Measurements from ENCODE around the gene SDHB. TPM values are rescaled to one million over a fixed set of nuclear protein-coding genes. Genes with fewer than 3 reads are reported as not detected.

SDHB gene
- total and polyA plus RNA-seq, 9 of the 15 experiments (the other 6 are each of a cell fraction or from before 2014, with no cell fraction given): 207 to 554 (median 365) TPM

DNA sequence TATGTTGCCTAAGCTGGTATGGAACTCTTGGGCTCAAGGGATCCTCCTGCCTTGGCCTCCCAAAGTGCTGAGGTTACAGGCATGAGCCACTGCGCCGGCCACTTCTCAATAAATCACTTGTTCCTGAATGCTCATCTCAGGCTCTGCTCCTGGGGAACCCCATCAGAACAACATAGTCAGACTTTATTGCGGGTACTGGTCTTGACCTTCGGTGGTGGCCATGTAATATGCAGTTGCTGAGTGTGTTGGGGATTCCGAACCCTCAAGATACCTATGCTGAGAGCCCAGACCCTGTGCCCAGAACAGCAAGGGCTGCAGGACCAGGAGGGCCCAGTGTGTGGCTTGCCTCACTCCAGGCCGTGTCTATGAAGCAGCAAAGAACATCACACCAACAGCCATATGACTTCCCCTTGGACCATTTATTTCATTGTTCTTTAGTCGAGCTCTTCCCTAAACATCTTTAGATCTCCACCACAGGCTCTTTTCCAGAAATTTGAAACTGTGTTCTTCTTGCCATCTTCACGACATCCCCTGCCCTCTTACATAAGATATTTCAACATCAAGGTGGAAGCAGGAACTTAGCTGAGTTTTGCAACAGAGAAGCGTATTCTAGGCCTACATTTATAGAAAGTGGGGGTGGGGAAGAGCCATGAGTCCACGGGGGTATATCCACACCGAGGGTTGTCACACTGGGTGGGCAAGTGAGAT lies 12.7 kb upstream of the SDHB start (continued):
- TF ChIP-seq, protein P1, sequence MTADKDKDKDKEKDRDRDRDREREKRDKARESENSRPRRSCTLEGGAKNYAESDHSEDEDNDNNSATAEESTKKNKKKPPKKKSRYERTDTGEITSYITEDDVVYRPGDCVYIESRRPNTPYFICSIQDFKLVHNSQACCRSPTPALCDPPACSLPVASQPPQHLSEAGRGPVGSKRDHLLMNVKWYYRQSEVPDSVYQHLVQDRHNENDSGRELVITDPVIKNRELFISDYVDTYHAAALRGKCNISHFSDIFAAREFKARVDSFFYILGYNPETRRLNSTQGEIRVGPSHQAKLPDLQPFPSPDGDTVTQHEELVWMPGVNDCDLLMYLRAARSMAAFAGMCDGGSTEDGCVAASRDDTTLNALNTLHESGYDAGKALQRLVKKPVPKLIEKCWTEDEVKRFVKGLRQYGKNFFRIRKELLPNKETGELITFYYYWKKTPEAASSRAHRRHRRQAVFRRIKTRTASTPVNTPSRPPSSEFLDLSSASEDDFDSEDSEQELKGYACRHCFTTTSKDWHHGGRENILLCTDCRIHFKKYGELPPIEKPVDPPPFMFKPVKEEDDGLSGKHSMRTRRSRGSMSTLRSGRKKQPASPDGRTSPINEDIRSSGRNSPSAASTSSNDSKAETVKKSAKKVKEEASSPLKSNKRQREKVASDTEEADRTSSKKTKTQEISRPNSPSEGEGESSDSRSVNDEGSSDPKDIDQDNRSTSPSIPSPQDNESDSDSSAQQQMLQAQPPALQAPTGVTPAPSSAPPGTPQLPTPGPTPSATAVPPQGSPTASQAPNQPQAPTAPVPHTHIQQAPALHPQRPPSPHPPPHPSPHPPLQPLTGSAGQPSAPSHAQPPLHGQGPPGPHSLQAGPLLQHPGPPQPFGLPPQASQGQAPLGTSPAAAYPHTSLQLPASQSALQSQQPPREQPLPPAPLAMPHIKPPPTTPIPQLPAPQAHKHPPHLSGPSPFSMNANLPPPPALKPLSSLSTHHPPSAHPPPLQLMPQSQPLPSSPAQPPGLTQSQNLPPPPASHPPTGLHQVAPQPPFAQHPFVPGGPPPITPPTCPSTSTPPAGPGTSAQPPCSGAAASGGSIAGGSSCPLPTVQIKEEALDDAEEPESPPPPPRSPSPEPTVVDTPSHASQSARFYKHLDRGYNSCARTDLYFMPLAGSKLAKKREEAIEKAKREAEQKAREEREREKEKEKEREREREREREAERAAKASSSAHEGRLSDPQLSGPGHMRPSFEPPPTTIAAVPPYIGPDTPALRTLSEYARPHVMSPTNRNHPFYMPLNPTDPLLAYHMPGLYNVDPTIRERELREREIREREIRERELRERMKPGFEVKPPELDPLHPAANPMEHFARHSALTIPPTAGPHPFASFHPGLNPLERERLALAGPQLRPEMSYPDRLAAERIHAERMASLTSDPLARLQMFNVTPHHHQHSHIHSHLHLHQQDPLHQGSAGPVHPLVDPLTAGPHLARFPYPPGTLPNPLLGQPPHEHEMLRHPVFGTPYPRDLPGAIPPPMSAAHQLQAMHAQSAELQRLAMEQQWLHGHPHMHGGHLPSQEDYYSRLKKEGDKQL (CRISPR knock-in tag; IDR thresholded peaks at IDR 0.05; ENCODE audit: borderline replicate concordance): no peak
- TF ChIP-seq, protein P2, sequence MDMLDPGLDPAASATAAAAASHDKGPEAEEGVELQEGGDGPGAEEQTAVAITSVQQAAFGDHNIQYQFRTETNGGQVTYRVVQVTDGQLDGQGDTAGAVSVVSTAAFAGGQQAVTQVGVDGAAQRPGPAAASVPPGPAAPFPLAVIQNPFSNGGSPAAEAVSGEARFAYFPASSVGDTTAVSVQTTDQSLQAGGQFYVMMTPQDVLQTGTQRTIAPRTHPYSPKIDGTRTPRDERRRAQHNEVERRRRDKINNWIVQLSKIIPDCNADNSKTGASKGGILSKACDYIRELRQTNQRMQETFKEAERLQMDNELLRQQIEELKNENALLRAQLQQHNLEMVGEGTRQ (CRISPR knock-in tag; IDR thresholded peaks at IDR 0.05): no peak
- TF ChIP-seq ZNF263 (CRISPR knock-in tag; IDR thresholded peaks at IDR 0.05; ENCODE audit: borderline replicate concordance): no peak
- TF ChIP-seq, protein P3, sequence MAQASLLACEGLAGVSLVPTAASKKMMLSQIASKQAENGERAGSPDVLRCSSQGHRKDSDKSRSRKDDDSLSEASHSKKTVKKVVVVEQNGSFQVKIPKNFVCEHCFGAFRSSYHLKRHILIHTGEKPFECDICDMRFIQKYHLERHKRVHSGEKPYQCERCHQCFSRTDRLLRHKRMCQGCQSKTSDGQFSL (CRISPR knock-in tag; IDR thresholded peaks at IDR 0.05): no peak
- TF ChIP-seq, protein P3 (tag; IDR thresholded peaks at IDR 0.05): no peak
- TF ChIP-seq, protein P4, sequence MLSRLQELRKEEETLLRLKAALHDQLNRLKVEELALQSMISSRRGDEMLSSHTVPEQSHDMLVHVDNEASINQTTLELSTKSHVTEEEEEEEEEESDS (CRISPR knock-in tag; IDR thresholded peaks at IDR 0.05): no peak
- TF ChIP-seq, protein P5, sequence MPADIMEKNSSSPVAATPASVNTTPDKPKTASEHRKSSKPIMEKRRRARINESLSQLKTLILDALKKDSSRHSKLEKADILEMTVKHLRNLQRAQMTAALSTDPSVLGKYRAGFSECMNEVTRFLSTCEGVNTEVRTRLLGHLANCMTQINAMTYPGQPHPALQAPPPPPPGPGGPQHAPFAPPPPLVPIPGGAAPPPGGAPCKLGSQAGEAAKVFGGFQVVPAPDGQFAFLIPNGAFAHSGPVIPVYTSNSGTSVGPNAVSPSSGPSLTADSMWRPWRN (IDR thresholded peaks at IDR 0.05; ENCODE audit: low read depth): no peak
- TF ChIP-seq, protein P6, sequence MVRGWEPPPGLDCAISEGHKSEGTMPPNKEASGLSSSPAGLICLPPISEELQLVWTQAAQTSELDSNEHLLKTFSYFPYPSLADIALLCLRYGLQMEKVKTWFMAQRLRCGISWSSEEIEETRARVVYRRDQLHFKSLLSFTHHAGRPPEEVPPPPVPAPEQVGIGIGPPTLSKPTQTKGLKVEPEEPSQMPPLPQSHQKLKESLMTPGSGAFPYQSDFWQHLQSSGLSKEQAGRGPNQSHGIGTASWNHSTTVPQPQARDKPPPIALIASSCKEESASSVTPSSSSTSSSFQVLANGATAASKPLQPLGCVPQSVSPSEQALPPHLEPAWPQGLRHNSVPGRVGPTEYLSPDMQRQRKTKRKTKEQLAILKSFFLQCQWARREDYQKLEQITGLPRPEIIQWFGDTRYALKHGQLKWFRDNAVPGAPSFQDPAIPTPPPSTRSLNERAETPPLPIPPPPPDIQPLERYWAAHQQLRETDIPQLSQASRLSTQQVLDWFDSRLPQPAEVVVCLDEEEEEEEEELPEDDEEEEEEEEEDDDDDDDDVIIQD (CRISPR knock-in tag; IDR thresholded peaks at IDR 0.05): no peak
